Neural cell (in vitro differentiated cells): ENCODE results near the gene FHIT.

Experiments
- CTCF ChIP-seq: fragments of 450-650 bp; IDR thresholded peaks from 2 replicates; pipeline ENCODE4 v1.5.1; 2014; ENCODE audit warnings: antibody characterized with exemption, mild to moderate bottlenecking, moderate library complexity; ENCODE audit not compliant: poor library complexity, severe bottlenecking
- EP300 ChIP-seq: fragments of 450-650 bp; conservative IDR thresholded peaks from 2 replicates; pipeline ENCODE4 v1.6.1; 2014; ENCODE audit warnings: antibody characterized with exemption, mild to moderate bottlenecking, moderate library complexity; ENCODE audit not compliant: poor library complexity, severe bottlenecking
- EZH2 ChIP-seq: fragments of 200-600, 300-800 bp; shearing (Covaris generic), sonication (generic); IDR thresholded peaks from 2 replicates; pipeline ENCODE4 v1.6.1; 2014; ENCODE audit warnings: antibody characterized with exemption, low read length, borderline replicate concordance, mild to moderate bottlenecking; ENCODE audit not compliant: insufficient read depth, poor library complexity, severe bottlenecking
- POLR2AphosphoS5 ChIP-seq: IDR thresholded peaks from 2 replicates; pipeline ENCODE4 v1.6.1; 2012
- RAD21 ChIP-seq: fragments of 450-650 bp; conservative IDR thresholded peaks from 2 replicates; pipeline ENCODE4 v1.6.1; 2014; ENCODE audit warnings: antibody characterized with exemption, mild to moderate bottlenecking, moderate library complexity
- REST ChIP-seq: IDR thresholded peaks from 2 replicates; pipeline ENCODE4 v1.6.1; 2012; ENCODE audit warnings: borderline replicate concordance
- TAF1 ChIP-seq: IDR thresholded peaks from 2 replicates; pipeline ENCODE4 v1.6.1; 2012; ENCODE audit warnings: low read depth

- no peak for TF ChIP-seq CTCF
- no peak for TF ChIP-seq RAD21
- TF ChIP-seq EZH2, result no peak
- no peak for TF ChIP-seq TAF1
- TF ChIP-seq POLR2AphosphoS5, result no peak
- TF ChIP-seq EP300, result no peak
- no peak for TF ChIP-seq REST
Measured at GRCh38 chr3:60250810-60251209, 1000.4 kb downstream of the FHIT start.
